ENCODE results near the gene MTRFR. TPM values are rescaled to one million over a fixed set of nuclear protein-coding genes. Genes with fewer than 3 reads are reported as not detected.
"Not testable (repeated sequence)": the region's sequence is repeated elsewhere in the genome, so short reads cannot be mapped to it uniquely, and the experiment has no call there.

MTRFR gene
- polyA plus RNA-seq, 1 donor = 15.9 TPM

- WGBS (ENCODE audit: insufficient coverage, low lambda C conversion rate) = 100% methylated on average over 1 of the region's 2 CpGs
- H3K27ac ChIP-seq (ENCODE audit: low read length); DNase-seq; H3K9me3 ChIP-seq (ENCODE audit: control insufficient read depth, low read depth, low read length); H3K36me3 ChIP-seq (ENCODE audit: control insufficient read depth, insufficient read depth, low read length); H3K27me3 ChIP-seq (ENCODE audit: control insufficient read depth, insufficient read depth, low read length); H3K4me3 ChIP-seq (ENCODE audit: low read length): not testable (repeated sequence)
- peaks cover 14% of the 10 kb centered on the region for H3K4me1 ChIP-seq (ENCODE audit: control insufficient read depth, insufficient read depth, low read length)
Measured at GRCh38 chr12:123248129-123248528, 14.9 kb downstream of the MTRFR start.

GRCh38 chr12:123248996-123249741, 15.9 kb downstream of the MTRFR start:
- no CpG with 5 or more reads among the region's 26 CpGs for WGBS (ENCODE audit: insufficient coverage, low lambda C conversion rate)
- peaks cover 14% of the 10 kb centered on the region for H3K4me1 ChIP-seq (ENCODE audit: control insufficient read depth, insufficient read depth, low read length)
- not testable (repeated sequence) for DNase-seq

GRCh38 chr12:123250471-123251383, 17.5 kb downstream of the MTRFR start:
- DNase-seq = peak; percentile 95 to 98
- WGBS (ENCODE audit: insufficient coverage, low lambda C conversion rate) = no CpG with 5 or more reads among the region's 13 CpGs
- H3K36me3 ChIP-seq (ENCODE audit: control insufficient read depth, insufficient read depth, low read length) = peaks cover 30% of the 10 kb centered on the region
- no peak overlapping the region for H3K4me3 ChIP-seq (ENCODE audit: low read length)
- H3K27me3 ChIP-seq (ENCODE audit: control insufficient read depth, insufficient read depth, low read length) = no peaks in the 10 kb centered on the region
- peak overlapping the region; percentile 83 for H3K27ac ChIP-seq (ENCODE audit: low read length)
- peaks cover 14% of the 10 kb centered on the region for H3K4me1 ChIP-seq (ENCODE audit: control insufficient read depth, insufficient read depth, low read length)
- peaks cover 6% of the 10 kb centered on the region for H3K9me3 ChIP-seq (ENCODE audit: control insufficient read depth, low read depth, low read length)

More at GRCh38 chr12:123248996-123249741, 15.9 kb downstream of the MTRFR start:
- H3K9me3 ChIP-seq (ENCODE audit: control insufficient read depth, low read depth, low read length); H3K27me3 ChIP-seq (ENCODE audit: control insufficient read depth, insufficient read depth, low read length); H3K27ac ChIP-seq (ENCODE audit: low read length); H3K4me3 ChIP-seq (ENCODE audit: low read length): not testable (repeated sequence)
- peaks cover 20% of the 10 kb centered on the region for H3K36me3 ChIP-seq (ENCODE audit: control insufficient read depth, insufficient read depth, low read length)

- H3K4me1 ChIP-seq (ENCODE audit: control insufficient read depth, insufficient read depth, low read length) = peaks cover 14% of the 10 kb centered on the region
- no peak overlapping the region for H3K4me3 ChIP-seq (ENCODE audit: low read length)
- no peak for DNase-seq
- no peaks in the 10 kb centered on the region for H3K27me3 ChIP-seq (ENCODE audit: control insufficient read depth, insufficient read depth, low read length)
- peak overlapping the region; percentile 83 for H3K27ac ChIP-seq (ENCODE audit: low read length)
- peaks cover 6% of the 10 kb centered on the region for H3K9me3 ChIP-seq (ENCODE audit: control insufficient read depth, low read depth, low read length)
- H3K36me3 ChIP-seq (ENCODE audit: control insufficient read depth, insufficient read depth, low read length) = peaks cover 37% of the 10 kb centered on the region
- WGBS (ENCODE audit: insufficient coverage, low lambda C conversion rate) = no CpG with 5 or more reads among the region's 8 CpGs
Measured at GRCh38 chr12:123251403-123252076, 18.3 kb downstream of the MTRFR start.

GRCh38 chr12:123252365-123252764, 19.1 kb downstream of the MTRFR start:
- no CpG with 5 or more reads among the region's 9 CpGs for WGBS (ENCODE audit: insufficient coverage, low lambda C conversion rate)
- not testable (repeated sequence) for DNase-seq; H3K9me3 ChIP-seq (ENCODE audit: control insufficient read depth, low read depth, low read length); H3K27ac ChIP-seq (ENCODE audit: low read length); H3K4me3 ChIP-seq (ENCODE audit: low read length); H3K27me3 ChIP-seq (ENCODE audit: control insufficient read depth, insufficient read depth, low read length)
- H3K36me3 ChIP-seq (ENCODE audit: control insufficient read depth, insufficient read depth, low read length) = peaks cover 42% of the 10 kb centered on the region
- H3K4me1 ChIP-seq (ENCODE audit: control insufficient read depth, insufficient read depth, low read length) = peaks cover 14% of the 10 kb centered on the region

- Histone ChIP-seq H3K9me3 (ENCODE audit: control insufficient read depth, low read depth, low read length) (peaks cover 6% of the 10 kb centered on the region), H3K27me3 (ENCODE audit: control insufficient read depth, insufficient read depth, low read length) (no peaks in the 10 kb centered on the region), H3K4me3 (ENCODE audit: low read length) (no peak overlapping the region), H3K4me1 (ENCODE audit: control insufficient read depth, insufficient read depth, low read length) (peaks cover 14% of the 10 kb centered on the region), H3K27ac (ENCODE audit: low read length) (no peak overlapping the region), H3K36me3 (ENCODE audit: control insufficient read depth, insufficient read depth, low read length) (peaks cover 49% of the 10 kb centered on the region)
- WGBS (ENCODE audit: insufficient coverage, low lambda C conversion rate) = no CpG with 5 or more reads among the region's 24 CpGs
- DNase-seq = no peak
Measured at GRCh38 chr12:123253641-123254459, 20.6 kb downstream of the MTRFR start.

- DNase-seq = no peak
- H3K27ac ChIP-seq (ENCODE audit: low read length) = no peak overlapping the region
- H3K36me3 ChIP-seq (ENCODE audit: control insufficient read depth, insufficient read depth, low read length) = peaks cover 53% of the 10 kb centered on the region
- no CpG with 5 or more reads among the region's 5 CpGs for WGBS (ENCODE audit: insufficient coverage, low lambda C conversion rate)
- no peaks in the 10 kb centered on the region for H3K27me3 ChIP-seq (ENCODE audit: control insufficient read depth, insufficient read depth, low read length)
- H3K4me1 ChIP-seq (ENCODE audit: control insufficient read depth, insufficient read depth, low read length) = peaks cover 14% of the 10 kb centered on the region
- H3K4me3 ChIP-seq (ENCODE audit: low read length) = no peak overlapping the region
- no peaks in the 10 kb centered on the region for H3K9me3 ChIP-seq (ENCODE audit: control insufficient read depth, low read depth, low read length)
Measured at GRCh38 chr12:123254853-123255446, 21.7 kb downstream of the MTRFR start.

- H3K36me3 ChIP-seq (ENCODE audit: control insufficient read depth, insufficient read depth, low read length) = peaks cover 77% of the 10 kb centered on the region
Measured at GRCh38 chr12:123258593-123258992, 25.4 kb downstream of the MTRFR start.

GRCh38 chr12:123260081-123260480, 26.8 kb downstream of the MTRFR start:
- Histone ChIP-seq H3K4me3 (ENCODE audit: low read length) (no peak overlapping the region), H3K27ac (ENCODE audit: low read length) (no peak overlapping the region)
- WGBS (ENCODE audit: insufficient coverage, low lambda C conversion rate) = 85% methylated on average over 4 of the region's 9 CpGs

More at GRCh38 chr12:123258593-123258992, 25.4 kb downstream of the MTRFR start:
- Histone ChIP-seq H3K4me1 (ENCODE audit: control insufficient read depth, insufficient read depth, low read length) (no peaks in the 10 kb centered on the region), H3K27me3 (ENCODE audit: control insufficient read depth, insufficient read depth, low read length) (no peaks in the 10 kb centered on the region), H3K27ac (ENCODE audit: low read length) (no peak overlapping the region), H3K9me3 (ENCODE audit: control insufficient read depth, low read depth, low read length) (no peaks in the 10 kb centered on the region), H3K4me3 (ENCODE audit: low read length) (no peak overlapping the region)
- no peak for DNase-seq
- no CpG with 5 or more reads among the region's 4 CpGs for WGBS (ENCODE audit: insufficient coverage, low lambda C conversion rate)

More at GRCh38 chr12:123260081-123260480, 26.8 kb downstream of the MTRFR start:
- no peaks in the 10 kb centered on the region for H3K9me3 ChIP-seq (ENCODE audit: control insufficient read depth, low read depth, low read length)
- no peak for DNase-seq
- H3K4me1 ChIP-seq (ENCODE audit: control insufficient read depth, insufficient read depth, low read length) = no peaks in the 10 kb centered on the region
- no peaks in the 10 kb centered on the region for H3K27me3 ChIP-seq (ENCODE audit: control insufficient read depth, insufficient read depth, low read length)
- H3K36me3 ChIP-seq (ENCODE audit: control insufficient read depth, insufficient read depth, low read length) = peaks cover 70% of the 10 kb centered on the region
